GM21723 (cell line): ENCODE results near the gene ADCK2.
"Not testable (repeated sequence)": the region's sequence is repeated elsewhere in the genome, so short reads cannot be mapped to it uniquely, and the experiment has no call there.

Experiments
- ATAC-seq: cut with Tn5 transposase; IDR thresholded peaks from one replicate; pipeline ENCODE4 v1.9.1; 2021; ENCODE audit warnings: mild to moderate bottlenecking, moderate library complexity; ENCODE audit not compliant: unreplicated experiment

ADCK2 gene

DNA sequence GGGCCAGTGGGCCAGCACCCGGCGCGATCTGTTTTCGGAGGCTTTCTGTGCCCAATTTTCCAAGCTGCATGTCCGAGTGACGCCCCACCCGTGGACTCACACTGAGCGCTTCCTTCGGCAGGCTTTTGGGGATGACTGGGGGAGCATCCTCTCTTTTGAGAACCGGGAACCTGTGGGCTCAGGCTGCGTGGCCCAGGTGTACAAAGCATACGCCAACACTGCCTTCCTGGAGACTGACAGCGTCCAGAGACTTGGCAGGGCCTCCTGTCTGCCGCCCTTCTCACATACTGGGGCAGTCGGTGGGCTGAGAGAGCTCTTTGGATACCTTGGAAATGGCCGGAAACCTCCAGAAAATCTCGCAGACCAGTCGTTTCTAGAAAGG lies 1.0 kb downstream of the ADCK2 start:
- ATAC-seq, result no peak

DNA sequence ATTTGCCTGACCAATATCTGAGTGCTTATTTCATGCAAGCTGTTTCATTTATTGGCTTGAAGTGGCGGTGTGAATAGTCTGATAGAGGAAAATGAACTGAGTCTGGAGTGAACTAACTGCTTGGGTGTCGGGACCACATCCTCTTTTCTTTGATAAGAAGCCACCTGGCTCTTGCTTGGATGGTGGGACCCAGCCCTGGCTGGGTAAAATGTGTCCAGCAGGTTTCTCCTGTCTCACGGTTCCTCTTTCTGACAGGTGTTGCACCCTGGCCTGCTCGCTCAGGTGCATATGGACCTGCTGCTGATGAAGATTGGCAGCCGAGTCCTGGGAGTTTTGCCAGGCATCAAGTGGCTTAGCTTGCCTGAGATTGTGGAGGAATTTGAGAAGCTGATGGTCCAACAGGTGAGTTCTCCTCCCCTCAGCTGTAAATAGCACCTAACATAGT lies 1.6 kb downstream of the ADCK2 start:
- ATAC-seq, result no peak

DNA sequence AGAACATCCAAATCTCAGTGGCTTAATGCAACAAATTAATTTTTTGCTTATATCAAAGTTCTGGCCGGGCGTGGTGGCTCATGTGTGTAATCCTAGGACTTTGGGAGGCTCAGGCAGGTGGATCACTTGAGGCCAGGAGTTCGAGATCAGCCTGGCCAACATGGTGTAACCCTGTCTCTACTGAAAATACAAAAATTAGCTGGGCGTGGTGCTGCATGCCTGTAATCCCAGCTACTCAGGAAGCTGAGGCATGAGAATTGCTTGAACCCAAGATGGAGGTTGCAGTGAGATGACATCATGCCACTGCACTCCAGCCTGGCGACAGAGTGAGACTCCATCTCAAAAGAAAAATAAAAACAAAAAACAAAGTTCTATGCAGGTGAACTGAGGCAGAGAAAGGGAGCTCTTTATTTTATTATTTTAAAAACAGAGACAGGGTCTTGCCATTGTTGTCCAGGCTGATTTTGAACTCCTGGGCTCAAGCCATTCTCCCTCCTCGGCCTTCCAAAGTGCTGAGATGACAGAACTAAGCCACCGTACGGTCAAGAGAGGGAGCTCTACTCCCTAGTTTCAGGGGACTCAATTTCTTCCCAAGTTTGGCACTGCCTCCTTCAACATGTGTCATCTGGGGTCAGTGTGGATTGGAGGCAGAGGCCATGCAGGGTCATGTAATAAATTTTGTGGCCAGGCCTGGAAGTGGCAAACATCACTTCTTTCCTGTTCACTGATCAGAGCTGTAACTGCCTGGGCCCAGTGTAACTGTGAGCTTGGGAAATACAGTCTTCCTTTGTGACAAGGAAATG lies 2.4 kb downstream of the ADCK2 start:
- ATAC-seq, result no peak

DNA sequence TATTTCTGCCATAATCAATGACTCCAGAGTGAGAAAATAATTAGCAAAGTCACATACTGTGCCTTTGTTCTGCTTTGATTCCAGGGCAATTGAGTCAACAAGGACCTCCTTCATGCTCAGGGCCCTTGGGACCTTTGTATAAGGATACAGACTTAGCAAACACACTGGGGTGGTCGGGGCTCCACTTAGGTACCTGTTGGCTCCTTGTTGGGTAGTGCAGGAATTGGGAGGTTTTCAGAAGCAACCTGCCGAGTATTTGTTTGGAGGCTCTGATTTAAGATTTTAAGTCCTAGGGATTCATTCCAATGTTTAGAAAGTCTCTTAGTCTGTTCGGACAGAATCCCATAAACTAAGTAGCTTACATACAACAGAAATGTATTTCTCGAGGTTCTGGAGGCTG lies 3.0 kb downstream of the ADCK2 start:
- ATAC-seq, result no peak

DNA sequence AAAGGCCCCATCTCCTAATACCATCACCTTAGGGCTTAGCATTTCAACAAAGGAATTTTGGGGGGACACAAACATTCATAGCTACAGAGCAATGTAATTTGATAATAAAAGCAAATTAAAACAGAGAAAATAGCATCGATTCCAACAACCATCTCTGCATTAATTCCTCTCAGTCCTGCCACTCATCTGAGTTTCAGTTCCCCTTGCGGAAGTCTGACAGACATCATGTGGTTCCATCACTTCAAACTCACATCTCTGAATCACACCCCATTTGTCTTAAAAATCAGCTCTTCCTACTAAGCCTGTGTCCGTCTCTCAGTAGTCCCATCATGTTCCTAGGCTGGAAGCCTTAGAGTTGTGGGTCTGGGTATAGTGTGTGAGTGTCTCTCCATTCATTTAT lies 3.6 kb downstream of the ADCK2 start:
- ATAC-seq, result peak; percentile 44

DNA sequence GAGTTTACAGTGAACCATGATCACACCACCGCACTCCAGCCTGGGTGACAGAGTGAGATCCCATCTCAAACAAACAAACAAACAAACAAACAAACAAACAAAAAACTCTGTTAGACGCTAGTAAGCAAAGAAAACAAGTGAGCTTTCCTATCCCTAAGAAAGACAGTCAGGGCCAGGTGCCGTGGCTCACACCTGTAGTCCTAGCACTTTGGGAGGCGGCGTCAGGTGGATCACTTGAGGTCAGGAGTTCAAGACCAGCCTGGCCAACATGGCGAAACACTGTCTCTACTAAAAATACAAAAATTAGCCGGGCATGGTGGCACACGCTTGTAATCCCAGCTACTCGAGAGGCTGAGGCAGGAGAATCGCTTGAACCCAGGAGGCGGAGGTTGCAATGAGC lies 4.2 kb downstream of the ADCK2 start:
- not testable (repeated sequence) for ATAC-seq

DNA sequence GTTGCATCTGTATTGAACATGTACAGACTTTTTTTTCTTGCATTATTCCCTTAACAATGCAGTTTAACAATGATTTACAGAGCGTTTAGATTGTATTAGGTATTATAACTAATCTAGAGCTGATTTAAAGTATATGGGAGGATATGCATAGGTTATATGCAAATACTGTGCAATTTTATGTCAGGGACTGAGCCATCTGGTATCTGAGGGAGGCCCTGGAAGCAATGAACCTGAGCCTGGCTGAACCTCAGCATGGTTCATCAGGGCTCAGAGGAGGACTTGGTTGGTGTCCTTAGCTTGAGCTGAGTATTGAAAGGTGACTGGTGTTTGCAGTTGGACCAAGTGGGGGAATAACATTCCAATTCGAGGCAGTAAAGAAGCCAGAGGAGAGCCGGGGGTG lies 4.8 kb downstream of the ADCK2 start:
- no peak for ATAC-seq

DNA sequence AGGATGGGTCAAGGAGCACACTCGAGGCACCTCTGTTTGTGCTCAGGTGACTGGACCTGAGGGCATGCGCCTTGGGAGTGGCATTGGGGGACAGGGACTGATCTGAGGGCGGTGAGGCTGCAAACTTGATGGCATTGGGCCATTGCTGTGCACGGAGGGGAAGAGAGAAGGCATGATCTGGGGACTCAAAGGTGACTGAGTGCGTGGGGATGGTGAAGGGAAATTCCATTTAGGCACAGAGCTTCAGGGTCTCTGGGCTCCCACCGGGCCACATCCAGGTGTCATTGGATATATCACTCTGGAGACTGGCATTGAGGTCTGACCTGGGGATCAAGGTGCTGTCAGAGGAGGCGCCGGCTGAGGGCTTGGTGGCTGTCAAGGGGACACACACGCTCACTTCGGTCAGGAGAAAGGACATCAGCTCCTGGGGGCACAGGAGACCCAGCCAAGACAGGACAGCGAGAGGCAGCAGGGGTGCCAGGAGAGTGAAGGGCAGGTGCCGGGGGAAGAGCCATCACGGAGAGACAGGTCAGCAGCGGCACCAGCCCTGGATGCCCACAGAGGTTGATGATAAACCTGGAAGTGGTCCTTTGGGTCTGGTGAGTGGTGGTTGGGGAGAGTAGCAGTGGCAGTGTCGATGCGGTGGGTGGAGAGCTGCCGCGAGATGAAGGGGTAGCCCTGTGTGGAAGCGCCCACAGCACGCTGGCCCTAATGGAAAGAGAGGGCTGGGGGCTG lies 5.5 kb downstream of the ADCK2 start:
- no peak for ATAC-seq

DNA sequence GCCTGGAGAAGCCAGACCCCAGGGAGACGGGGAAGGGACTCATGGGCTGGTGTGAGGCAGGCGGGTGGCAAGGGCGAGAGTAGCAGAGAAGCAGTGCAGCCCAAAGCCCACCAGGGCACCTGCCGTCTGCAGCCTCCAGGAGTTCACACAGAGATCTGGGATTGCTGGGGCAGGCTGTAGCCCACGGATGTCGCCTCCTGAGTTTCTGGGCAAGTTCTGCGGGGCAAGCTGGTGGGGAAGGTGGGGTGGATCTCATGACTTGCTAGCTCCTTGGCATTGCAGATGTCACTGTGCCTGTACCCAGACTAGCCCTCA lies 6.0 kb downstream of the ADCK2 start:
- ATAC-seq, result no peak

DNA sequence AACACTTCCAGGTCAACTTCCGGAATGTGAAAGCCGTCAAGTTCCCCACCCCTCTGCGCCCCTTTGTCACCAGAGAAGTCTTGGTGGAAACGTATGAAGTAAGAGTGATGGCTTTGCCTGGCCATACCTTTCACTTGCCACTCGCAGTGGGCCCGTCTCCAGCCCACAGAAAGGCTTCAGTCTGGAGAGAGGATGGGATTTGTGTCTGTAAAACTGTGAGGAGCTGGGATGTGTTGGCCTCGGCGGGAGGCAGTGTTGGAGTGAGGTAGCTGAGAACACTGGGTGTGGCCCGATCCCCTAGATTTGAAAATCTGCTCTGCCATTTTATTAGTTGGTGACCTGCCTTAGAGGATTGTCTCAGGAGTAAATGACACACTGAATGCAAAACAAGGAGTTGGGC lies 6.4 kb downstream of the ADCK2 start:
- no peak for ATAC-seq

DNA sequence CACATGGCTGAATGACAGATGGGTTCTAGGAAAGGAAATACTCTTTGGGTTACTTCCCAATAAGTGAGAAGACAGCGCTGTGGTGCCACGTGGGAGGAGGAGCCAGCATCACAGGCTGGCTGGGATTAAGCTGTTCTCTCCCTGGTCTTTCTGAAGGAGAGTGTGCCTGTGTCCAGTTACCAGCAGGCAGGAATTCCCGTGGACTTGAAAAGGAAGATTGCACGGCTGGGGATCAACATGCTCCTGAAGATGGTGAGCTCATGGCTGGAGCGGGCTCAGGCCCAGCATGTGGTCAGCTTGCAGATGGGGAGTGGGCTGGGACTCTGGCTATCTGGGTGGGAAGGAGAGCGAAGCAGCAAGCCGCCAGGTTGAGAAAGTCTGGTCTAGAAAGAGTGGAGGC lies 8.1 kb downstream of the ADCK2 start:
- ATAC-seq, result no peak

DNA sequence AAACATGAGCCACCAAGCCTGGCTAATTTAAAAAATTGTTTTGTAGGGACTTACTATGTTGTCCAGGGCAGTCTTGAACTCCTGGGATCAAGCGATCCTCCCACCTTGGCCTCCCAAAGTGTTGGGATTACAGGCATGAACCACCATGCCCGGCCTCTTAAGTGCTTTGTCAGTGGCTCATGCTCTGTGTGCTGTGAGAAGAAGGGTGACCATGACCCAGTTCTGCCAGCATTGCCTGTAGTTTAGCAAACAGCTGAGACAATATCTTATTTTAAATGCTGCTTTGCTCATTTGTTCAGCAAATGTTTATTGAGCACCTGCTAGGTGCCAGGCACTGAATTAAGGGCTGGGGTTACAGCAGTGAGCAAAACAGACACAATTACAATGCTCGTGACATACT lies 9.0 kb downstream of the ADCK2 start:
- ATAC-seq, result no peak

DNA sequence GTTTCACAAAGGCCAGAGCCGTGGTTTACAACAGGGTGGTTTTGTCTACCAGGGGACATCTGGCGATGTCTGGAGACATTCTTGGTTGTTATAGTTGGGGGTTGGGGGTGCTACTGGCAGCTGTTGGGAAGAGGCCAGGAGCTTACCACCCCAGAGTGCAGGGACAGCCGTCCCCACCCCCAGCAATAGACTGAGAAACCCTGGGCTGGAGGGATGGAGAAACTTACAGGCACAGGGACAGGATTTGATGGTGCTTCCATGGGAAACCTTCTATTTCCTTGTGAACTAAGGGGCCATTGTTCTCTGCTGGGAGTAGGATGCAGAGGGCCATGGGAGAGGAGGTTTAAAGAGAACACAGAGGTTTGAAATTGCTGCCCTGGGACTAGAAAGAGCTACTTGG lies 10.9 kb downstream of the ADCK2 start:
- ATAC-seq, result no peak

DNA sequence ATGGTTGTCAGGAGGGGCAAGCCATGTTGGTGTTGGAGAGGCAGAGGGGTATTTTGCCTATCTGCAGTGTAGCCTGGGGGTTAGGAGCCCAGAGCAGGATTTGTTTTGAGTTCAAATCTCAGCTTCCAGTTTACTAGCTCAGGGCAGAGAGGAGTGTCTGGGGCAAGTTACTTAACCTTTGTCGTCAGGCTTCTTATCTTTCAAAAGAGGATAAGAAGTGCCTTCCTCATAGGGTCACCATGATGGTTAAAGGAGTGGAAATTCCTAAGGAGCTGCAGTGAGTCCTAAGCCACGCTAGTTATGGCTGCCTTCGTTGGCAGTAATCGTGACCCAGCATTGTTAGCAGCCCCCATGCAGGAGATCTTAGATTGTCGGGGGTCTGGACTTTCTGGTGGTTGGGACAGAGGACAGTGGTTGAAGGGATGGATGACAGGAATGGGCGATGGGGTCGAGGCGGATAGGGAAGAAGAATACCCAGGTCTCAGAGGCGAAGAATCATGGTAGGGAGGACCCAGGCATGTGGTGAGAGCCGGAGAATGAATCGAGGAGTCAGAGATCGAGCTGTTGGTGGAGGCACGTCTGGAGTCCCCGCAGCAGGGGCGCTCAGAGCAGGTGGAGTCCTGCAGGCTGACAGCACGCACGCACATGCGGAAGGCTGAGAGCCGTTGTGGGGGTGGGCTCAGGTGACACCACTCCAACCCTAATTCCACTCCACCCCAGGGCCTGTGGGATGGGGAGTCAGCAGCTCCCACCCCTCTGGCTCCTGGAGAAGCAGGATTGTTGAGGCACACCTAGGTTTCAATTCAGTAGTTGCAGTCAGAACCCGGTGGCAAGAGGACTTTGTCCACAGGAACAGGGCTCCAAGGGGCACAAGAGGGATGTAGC lies 11.6 kb downstream of the ADCK2 start:
- no peak for ATAC-seq

DNA sequence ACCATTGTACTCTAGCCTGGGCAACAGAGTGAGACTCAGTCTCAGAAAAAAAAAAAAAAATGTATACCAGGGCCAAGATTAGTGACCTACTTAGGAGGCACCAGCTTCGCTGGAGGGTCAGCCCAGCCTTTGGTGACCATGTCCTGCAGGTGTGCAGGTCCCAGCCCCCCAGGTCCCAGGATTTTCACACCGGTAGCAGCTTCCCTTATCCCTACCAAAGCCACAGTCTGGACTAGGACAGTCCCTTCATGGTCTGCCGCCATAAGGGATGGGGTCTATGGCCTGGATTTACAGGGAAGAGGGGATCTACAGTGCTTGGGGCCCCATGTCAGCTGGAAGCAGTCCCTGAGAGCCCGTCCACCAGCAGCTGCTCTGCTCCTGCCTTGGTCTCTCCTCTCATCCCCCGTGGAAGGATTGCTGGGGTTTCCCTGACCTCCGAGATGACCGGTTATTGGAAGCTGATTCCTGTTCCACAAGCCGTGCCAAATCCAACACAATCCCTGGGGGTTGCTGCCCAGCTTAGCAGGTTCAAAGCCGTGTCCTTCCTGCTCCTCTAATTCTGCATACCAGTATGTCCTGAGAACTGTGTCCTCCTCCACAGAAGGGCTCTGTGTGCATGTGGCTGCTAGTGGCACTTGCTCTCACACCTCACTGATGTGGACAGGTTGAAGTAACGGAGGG lies 12.8 kb downstream of the ADCK2 start:
- no peak for ATAC-seq

DNA sequence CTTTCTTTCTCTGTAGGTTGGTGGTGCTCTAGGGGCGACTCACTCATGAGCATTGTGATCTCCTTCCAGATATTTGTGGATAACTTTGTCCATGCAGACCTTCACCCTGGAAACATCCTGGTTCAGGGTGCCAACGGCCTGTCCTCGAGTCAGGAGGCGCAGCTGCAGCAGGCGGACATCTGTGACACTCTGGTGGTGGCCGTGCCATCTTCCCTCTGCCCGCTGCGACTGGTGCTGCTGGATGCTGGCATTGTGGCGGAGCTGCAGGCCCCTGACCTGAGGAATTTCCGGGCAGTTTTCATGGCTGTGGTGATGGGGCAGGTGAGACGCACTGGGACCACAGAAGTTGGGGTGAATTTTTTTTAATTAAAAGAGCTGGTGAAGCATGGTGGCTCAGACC lies 14.2 kb downstream of the ADCK2 start:
- ATAC-seq, result no peak

DNA sequence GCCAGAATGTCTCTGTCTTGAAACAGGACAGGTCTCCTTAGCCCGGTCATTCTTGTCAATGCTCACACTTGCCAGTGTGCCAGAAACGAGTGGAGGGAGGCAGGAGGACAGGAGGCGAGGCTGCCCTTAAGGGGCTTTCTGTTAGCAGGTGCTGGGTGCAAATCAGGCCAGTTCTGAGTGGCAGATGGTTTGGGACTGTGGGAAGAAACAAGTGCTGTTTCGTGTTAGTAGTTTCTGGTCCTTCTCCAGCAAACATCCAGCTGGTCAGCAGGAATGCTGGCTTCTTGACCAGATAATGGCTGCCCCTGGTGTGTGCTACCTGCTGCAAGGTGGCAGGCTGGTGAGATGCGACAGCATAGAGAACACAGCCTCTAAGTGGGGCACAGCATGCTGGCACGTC lies 15.6 kb downstream of the ADCK2 start:
- ATAC-seq, result no peak

DNA sequence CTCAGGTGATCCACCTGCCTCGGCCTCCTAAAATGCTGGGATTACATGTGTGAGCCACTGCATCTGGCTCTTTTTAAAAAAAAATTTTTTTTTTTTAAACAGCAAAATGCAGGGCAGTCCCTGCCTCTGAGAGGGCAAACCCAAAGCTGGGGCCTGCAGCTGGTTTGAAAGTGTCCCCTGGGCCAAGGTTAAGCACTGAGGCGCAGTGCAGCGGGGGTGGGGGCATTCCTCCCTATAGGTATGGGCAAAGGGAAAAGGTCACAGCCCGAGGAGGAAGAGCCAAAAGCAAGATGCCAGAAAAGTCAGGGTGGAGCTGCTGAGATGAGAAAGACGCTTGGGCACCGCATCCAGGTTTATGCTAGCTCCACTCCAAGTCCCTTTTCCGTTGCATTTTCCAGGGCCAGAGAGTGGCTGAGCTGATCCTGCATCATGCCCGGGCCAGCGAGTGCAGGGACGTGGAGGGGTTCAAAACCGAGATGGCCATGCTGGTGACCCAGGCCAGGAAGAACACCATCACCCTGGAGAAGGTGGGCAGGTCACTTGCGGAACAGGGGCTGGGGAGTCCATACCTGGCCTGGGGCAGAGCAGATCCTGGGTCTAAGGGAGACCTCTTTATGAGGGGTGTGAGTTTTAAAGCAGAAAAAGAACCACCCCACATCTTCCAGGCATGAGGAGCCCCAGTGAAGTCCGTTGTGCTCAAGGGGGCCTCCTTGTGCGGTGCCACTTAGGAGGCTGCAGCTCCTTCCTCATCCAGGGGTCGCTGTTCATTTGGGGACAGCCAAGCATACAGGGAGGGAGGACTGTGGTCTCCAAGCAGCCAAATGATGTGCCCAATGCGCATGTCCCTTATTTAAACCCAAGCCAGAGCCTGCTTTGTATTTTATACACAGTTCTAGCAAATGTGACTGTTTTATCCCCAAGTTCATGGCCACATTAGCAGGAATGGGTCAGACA lies 16.7 kb downstream of the ADCK2 start:
- ATAC-seq, result no peak

DNA sequence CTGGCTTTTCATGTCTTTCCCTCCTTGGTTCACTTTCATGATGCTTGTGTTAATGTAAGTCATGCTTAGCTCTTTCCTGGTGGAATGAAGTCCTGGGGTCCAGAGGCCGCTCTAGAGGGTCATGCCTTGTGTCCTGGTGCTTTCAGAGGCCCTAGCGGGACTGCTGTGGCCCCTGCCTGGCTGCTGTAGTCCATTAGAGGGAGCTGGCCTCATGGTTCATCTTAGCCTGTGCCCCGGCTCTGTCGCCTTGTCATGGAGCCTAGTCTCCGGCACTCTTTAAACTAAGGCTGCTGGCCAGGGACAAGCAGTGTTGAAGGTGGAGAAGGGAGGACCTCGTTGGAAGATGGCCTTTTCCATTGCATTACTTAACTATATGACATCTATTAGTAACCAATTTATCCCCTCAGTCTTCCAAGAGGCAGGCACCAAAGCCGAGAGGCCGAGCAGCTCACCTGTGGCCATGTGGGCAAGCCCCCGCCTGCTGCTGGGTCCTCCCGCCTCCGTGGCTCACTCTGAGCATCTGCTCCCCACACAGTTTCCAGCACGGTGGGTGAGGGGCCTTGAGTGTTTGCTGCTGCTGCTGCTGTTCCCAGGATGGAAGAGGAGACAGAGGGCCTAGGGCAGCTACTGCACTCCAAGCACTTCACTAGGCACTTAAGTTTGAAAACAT lies 18.8 kb downstream of the ADCK2 start:
- no peak for ATAC-seq
